Activated CD8-positive, alpha-beta memory T cell treated with anti-CD3 and anti-CD28 coated beads for 36 hours (primary cell): ENCODE results near the gene MED13. TPM values are rescaled to one million over a fixed set of nuclear protein-coding genes. Genes with fewer than 3 reads are reported as not detected.

Source experiments
- CTCF ChIA-PET: fragments of 350-600 bp; sonication (Branson Sonifier 250); formaldehyde crosslinking; loops from one replicate; lab custom pipeline; 2021; ENCODE audit warnings: antibody characterized with exemption; lab: Charles Lee
- POLR2A ChIA-PET: fragments of 350-600 bp; sonication (Branson Sonifier 250); formaldehyde crosslinking; loops from one replicate; lab custom pipeline; 2021; ENCODE audit warnings: antibody characterized with exemption; lab: Charles Lee
- total RNA-seq, 2 experiments: library from RNA; stranded (reverse); gene quantifications; one replicate each; pipeline ENCODE4 v1.2.3, GENCODE V29; 2021

The MED13 gene
- total RNA-seq, 2 experiments from 2014 or later: 46.3 to 46.9 TPM

GRCh38 chr17:62065611-62066468 is 762 bp upstream of the MED13 start:
- CTCF ChIA-PET: interaction anchor here (0.6 to 1.4 kb wide), 6 partner anchors 12 to 1059 kb away, joined by 3 to 5 read pairs (median 4); no protein-coding TSS in a partner anchor
- POLR2A ChIA-PET: interaction anchor here (0.6 to 1.1 kb wide), 3 partner anchors 9 to 203 kb away, joined by 3 to 13 read pairs (median 3); partner anchors contain the start of gene BRIP1

DNA sequence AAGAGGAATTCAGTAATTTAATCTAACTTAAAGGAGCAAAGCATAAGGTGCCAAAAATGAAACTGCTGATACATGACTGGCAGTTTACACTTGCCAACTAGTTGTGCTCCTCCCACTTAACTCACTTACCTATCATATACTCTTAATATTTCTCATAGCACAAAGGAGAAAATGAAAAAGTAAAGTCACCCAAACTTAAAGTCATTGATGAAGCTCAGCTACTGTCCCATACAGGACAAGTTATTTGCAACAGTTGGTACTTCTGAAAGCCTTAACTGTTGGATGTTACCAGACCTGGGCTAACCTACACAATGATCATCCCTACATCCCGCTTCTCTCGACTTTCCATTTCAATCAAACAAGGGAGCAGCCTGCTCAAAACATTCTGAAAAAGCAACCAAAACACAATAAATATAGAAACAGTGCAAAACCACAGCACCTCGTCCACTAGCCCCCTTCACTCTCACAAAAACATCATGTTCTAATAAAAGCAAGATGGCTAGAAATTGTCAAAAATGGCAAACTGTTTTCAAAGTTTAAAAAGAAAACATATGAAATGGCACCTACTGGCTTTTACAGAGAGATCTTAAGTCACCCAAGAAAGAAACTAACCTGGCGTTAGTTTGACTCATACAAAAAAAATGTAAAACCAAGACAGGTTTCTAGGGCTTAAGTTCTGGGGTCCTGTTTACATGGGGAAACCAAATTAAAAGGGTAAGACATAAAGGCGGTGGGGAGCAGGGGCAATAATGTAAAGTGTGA is 868 bp downstream of the MED13 start:
- POLR2A ChIA-PET: interaction anchor here (0.7 kb wide), 1 partner anchor 201 kb away, joined by 3 read pairs; no protein-coding TSS in a partner anchor
- CTCF ChIA-PET: interaction anchor here (1.0 kb wide), 2 partner anchors 32 to 45 kb away, joined by 3 read pairs; no protein-coding TSS in a partner anchor

DNA sequence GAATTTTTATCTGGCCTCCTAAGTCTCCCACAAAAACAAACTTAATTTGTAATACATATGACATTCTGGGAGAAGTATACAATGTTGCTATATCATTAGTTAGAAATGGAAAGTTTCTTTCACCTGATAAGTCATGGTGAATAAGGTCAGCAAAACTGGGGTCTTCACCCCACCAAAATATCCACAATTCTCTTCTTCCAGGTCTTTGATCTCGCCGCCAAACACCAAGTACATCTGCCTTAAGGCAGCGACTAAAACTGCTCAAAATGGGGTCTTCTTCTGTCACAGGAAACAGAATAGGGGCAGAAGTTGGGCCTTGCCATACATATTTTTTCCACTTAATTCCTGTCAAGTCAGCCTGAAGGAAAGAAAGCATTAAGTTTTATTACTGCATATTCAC is 2.1 kb downstream of the MED13 start:
- CTCF ChIA-PET: no interaction called here
- POLR2A ChIA-PET: no interaction called here

- ChIA-PET CTCF (interaction anchor here (0.6 kb wide), 1 partner anchor 125 kb away, joined by 3 read pairs; no protein-coding TSS in a partner anchor), POLR2A (interaction anchor here (0.6 kb wide), 1 partner anchor 125 kb away, joined by 6 read pairs; no protein-coding TSS in a partner anchor)
Observed at GRCh38 chr17:62062302-62062701, 2.8 kb downstream of the MED13 start.

DNA sequence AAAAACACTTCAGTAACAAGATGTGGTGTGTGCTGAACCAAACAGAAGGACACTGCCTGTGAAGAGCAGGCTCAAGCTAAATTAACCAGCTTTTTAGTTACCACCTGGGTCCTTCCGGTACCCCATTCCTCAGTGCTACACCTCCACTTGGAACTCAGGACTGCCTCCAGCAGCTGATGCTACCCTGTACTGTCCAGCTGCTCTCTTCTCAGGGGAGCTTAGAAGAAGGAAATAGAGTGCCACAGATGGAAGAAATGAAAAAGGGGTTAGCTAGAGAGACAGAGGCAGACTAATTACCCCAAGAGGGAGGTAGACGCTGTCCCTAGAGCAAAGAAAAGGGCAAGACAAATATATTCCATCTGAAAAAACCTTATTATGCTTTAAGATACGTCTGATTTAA is 5.7 kb downstream of the MED13 start:
- ChIA-PET POLR2A (no interaction called here), CTCF (interaction anchor here (0.6 kb wide), 2 partner anchors 17 to 51 kb away, joined by 3 to 5 read pairs; no protein-coding TSS in a partner anchor)

- CTCF ChIA-PET: interaction anchor here (0.6 kb wide), 1 partner anchor 60 kb away, joined by 3 read pairs; no protein-coding TSS in a partner anchor
- POLR2A ChIA-PET: no interaction called here
Observed at GRCh38 chr17:62058611-62059010, 6.5 kb downstream of the MED13 start.

- CTCF ChIA-PET: no interaction called here
- POLR2A ChIA-PET: no interaction called here
Observed at GRCh38 chr17:62057696-62058095, 7.4 kb downstream of the MED13 start.

DNA sequence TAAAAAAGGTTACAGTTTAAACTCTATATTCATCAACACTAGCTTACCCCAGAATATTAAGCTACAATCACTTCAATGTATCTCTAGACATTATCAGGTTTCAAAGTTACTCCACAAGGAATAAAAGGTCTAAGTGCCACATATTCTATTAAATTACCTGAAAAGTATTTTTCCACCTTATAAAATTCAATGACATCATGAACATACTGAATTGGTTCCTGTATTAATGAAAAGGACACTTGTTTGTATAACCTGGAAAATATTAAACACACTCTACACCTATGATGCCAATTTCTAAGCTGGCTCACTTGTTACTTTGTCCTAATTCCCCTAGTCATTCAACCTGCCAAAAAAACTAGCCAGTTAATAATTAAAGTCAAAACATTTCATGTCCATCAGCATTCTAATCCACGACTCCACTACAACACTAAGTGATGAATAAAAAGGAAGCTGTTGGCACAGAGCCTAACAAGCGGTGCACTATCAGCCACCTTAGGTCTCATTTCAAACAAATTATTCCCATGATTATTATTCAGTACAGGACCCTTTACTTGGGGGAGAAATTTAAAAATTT is 12.2 kb downstream of the MED13 start:
- CTCF ChIA-PET: no interaction called here
- POLR2A ChIA-PET: no interaction called here

DNA sequence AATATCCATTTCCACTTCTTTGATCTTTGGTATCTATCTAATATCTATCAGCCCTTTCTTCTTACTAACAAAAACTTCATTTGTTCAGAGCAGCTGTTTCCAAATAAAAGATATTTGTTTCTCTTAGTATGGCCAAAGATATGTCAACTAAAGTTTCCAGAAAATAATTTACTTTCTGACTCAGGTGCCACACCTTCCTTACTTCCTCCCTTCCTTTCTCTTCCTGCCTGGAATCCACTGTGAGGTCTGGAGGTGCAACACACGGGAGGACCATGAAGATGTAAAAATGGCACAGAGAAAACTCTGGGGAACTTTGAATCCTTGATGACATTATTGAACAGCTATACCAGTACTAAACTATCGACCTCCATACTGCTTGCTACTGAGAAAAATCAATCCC is 14.0 kb downstream of the MED13 start:
- POLR2A ChIA-PET: no interaction called here
- CTCF ChIA-PET: no interaction called here

- ChIA-PET POLR2A (no interaction called here), CTCF (no interaction called here)
Observed at GRCh38 chr17:62049299-62049698, 15.8 kb downstream of the MED13 start.

DNA sequence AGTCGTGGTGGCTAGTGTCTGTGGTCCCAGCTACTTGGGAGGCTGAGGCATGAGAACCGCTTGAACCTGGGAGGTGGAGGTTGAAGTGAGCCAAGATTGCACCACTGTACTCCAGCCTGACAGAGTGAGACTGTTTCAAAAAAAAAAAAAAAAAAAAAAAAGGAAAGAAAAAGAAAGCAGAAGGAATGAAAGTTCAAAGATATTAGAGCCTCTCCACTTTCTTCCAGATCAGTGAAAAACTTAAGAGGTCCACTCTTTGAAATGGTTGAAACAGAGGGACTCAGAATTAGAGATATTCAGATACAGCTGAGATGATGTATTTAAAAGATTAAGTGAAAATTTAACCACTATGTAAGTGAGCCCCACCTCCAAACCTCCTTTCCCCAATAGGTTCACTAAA is 16.8 kb downstream of the MED13 start:
- CTCF ChIA-PET: no interaction called here
- POLR2A ChIA-PET: no interaction called here

DNA sequence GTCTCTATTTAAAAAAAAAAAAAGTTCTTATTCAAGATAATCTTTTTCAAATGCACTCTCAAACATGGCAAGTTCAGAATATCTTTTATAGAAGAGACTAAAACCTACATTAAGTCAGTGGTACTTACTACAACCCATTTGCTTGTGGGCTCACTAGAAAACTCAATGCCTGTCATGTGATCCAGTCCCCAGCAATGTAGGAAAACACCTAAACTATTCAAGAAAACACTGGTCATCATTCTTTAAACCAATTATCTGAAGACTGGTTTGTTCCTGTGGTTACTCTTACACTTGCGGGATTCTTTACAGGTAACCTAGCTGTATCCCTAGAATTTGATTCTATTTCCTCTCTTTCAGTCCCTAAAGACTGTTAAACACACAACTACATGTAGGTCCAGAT is 19.6 kb downstream of the MED13 start:
- ChIA-PET POLR2A (no interaction called here), CTCF (no interaction called here)

DNA sequence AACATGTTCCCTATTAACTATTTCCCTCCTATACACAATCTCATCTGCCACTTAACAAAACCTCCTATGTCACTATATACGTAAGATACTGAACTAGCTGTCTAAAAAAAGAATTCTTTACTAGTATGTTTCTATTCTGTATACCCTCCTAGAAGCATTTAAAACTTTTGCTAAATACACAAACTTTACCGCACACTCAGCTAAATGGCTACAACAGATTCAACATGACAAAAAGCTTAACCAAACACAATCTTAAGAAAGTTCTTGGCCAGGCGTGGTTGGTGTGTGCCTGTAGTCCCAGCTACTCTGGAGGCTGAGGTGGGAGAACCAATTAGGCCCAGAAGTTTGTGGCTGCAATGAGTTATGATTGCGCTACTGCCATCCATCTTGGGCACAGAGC is 20.0 kb downstream of the MED13 start:
- POLR2A ChIA-PET: no interaction called here
- CTCF ChIA-PET: no interaction called here

GRCh38 chr17:62043602-62044001 is 21.5 kb downstream of the MED13 start:
- CTCF ChIA-PET: no interaction called here
- POLR2A ChIA-PET: no interaction called here

- POLR2A ChIA-PET: no interaction called here
Observed at GRCh38 chr17:62043140-62043539, 21.9 kb downstream of the MED13 start.

DNA sequence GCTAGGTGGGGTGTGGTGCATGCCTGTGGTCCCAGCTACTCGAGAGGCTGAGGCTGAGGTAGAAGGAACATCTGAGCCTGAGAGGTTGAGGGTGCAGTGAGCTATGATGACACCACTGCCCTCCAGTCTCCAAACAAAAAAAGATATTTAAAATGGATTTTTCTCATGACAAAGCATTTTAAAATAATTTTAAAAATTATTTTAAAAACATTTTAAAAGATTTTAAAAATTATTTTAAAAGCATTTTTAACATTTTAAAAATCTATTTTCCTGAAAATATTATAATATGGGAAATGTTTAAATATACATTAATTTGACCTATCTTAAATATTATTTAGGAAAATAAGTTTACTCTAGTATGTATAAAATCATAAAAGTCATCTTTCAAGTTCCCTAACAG is 26.8 kb downstream of the MED13 start:
- ChIA-PET POLR2A (no interaction called here), CTCF (no interaction called here)

More at GRCh38 chr17:62043140-62043539, 21.9 kb downstream of the MED13 start:
- CTCF ChIA-PET: interaction anchor here (0.7 to 1.2 kb wide), 2 partner anchors 17 to 66 kb away, joined by 4 to 5 read pairs; no protein-coding TSS in a partner anchor

GRCh38 chr17:62033317-62033716 is 31.8 kb downstream of the MED13 start:
- CTCF ChIA-PET: no interaction called here
- POLR2A ChIA-PET: no interaction called here

DNA sequence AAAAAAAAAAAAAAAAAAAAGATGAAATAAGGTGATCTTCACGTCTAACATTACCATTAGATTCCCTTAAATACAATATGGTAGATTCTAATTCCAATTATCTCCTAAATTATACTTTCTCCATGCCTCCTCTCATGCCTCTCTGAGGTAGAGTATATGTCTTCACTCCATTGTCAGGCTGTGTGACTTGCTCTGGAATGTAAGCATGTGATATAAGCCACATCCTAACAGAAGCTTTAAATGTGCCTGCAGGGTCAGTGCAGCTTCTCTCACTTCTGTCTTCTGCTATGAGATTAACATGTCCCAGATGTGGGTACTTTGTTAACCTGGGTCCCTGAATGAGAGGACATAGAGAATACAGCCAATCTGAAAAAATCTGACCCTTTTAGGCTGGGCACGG is 32.6 kb downstream of the MED13 start:
- POLR2A ChIA-PET: no interaction called here
- CTCF ChIA-PET: no interaction called here

- ChIA-PET CTCF (no interaction called here), POLR2A (no interaction called here)
Observed at GRCh38 chr17:62030264-62030663, 34.8 kb downstream of the MED13 start.
